Neural progenitor cell (in vitro differentiated cells): ENCODE data around the gene SEPTIN8.

ENCODE experiments used
- EZH2 ChIP-seq: fragments of 200-600 bp; sonication (generic); IDR thresholded peaks from 2 replicates; pipeline ENCODE4 v1.6.1; 2017; ENCODE audit warnings: antibody characterized with exemption, mild to moderate bottlenecking, moderate library complexity
- EZH2phosphoT487 ChIP-seq: fragments of 200-600 bp; sonication (generic); IDR thresholded peaks from 2 replicates; pipeline ENCODE4 v1.6.1; 2017; ENCODE audit warnings: antibody characterized with exemption
- TF ChIP-seq, protein P1 (sequence below): fragments of 200-600 bp; sonication (generic); IDR thresholded peaks from 2 replicates; pipeline ENCODE4 v1.5.1; 2017; ENCODE audit warnings: antibody characterized with exemption, mild to moderate bottlenecking

DNA sequence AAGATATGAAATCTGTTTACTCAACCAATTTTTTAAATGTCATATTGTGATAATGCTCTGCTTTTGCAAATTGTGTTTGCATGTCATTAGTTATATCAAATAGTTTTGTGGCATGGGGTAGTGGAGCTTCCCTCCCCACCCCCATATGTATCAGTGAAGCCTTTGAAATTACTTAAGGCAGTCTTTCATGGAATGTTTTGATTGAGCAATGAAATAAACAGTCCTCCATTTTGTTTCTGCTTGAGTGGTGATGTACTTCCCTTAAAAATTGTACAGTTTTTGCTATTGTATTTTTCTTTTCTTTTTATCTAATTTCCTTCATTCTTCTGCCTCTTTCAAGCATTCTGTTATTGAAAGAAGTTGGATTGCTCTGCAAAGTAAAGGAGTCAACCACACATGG, 39.5 kb upstream of the SEPTIN8 start:
- TF ChIP-seq, protein P1, sequence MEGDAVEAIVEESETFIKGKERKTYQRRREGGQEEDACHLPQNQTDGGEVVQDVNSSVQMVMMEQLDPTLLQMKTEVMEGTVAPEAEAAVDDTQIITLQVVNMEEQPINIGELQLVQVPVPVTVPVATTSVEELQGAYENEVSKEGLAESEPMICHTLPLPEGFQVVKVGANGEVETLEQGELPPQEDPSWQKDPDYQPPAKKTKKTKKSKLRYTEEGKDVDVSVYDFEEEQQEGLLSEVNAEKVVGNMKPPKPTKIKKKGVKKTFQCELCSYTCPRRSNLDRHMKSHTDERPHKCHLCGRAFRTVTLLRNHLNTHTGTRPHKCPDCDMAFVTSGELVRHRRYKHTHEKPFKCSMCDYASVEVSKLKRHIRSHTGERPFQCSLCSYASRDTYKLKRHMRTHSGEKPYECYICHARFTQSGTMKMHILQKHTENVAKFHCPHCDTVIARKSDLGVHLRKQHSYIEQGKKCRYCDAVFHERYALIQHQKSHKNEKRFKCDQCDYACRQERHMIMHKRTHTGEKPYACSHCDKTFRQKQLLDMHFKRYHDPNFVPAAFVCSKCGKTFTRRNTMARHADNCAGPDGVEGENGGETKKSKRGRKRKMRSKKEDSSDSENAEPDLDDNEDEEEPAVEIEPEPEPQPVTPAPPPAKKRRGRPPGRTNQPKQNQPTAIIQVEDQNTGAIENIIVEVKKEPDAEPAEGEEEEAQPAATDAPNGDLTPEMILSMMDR, result no peak
- TF ChIP-seq EZH2phosphoT487 (no peak), EZH2 (no peak)
